GM12878 (cell line): ENCODE data around the gene TCP11. TPM values are rescaled to one million over a fixed set of nuclear protein-coding genes. Genes with fewer than 3 reads are reported as not detected.

Source experiments
- ATAC-seq: fragments of 200-7000 bp; cut with Tn5 transposase; 3 replicates; pipeline ENCODE4 v1.9.1; 2020; ENCODE audit warnings: mild to moderate bottlenecking, moderate library complexity
- BruUV-seq: library from RNA; stranded (reverse); fragments of 400-500 nt; replicated peaks from 2 replicates; lab custom pipeline; 2021; lab: Mats Ljungman, UMichigan
- CTCF ChIA-PET: fragments of 300-600 bp; sonication (Branson Sonifier 250); formaldehyde crosslinking; extraction: SDS; loops from one replicate; lab custom pipeline; 2021; ENCODE audit warnings: inconsistent platforms; lab: Yijun Ruan, JAX
- POLR2A ChIA-PET: fragments of 350-600 bp; formaldehyde crosslinking; extraction: SDS; loops from one replicate; lab custom pipeline; 2021; ENCODE audit warnings: inconsistent platforms; lab: Charles Lee
- RAD21 ChIA-PET: fragments of 300-600 bp; sonication (Branson Sonifier 250); formaldehyde crosslinking; loops from one replicate; lab custom pipeline; 2023; ENCODE audit warnings: antibody characterized with exemption; ENCODE audit not compliant: unreplicated experiment; lab: Charles Lee
- SMC1A ChIA-PET: fragments of 300-600 bp; sonication (Branson Sonifier 250); formaldehyde crosslinking; loops from one replicate; lab custom pipeline; 2023; ENCODE audit not compliant: unreplicated experiment, uncharacterized antibody; lab: Charles Lee
- DNase-seq: peaks from one replicate; pipeline ENCODE4 v3.0.0-alpha.2; 2011; ENCODE audit warnings: low read depth, low spot score
- FAIRE-seq: peaks from 3 replicates; lab custom pipeline; 2011; peaks lifted over from hg19 to GRCh38; lab: Jason Lieb, UNC
- H2AFZ ChIP-seq: 2 replicates; pipeline ENCODE4 v1.6.0; 2011; ENCODE audit warnings: low read depth, low read length, control low read depth; ENCODE audit not compliant: control insufficient read depth
- H3K27ac ChIP-seq: 2 replicates; pipeline ENCODE4 v1.5.1; 2011; ENCODE audit warnings: control low read depth; ENCODE audit not compliant: control insufficient read depth, insufficient read depth
- H3K27me3 ChIP-seq, 2 experiments: replicated peaks in 1 of 2; 2 replicates each; pipeline versions ENCODE4 v1.6.0 to v1.6.1; 2011; ENCODE audit warnings: low read length in 1 of 2; ENCODE audit not compliant: control insufficient read depth in 2 of 2, insufficient read depth in 2 of 2
- H3K36me3 ChIP-seq, 2 experiments: 2 replicates each; pipeline ENCODE4 v1.5.1; 2011; ENCODE audit warnings: low read length in 1 of 2; ENCODE audit not compliant: control insufficient read depth in 2 of 2, insufficient read depth in 2 of 2
- H3K4me1 ChIP-seq: 2 replicates; pipeline ENCODE4 v1.6.1; 2011; ENCODE audit warnings: mild to moderate bottlenecking, low read length, moderate library complexity, mixed read lengths; ENCODE audit not compliant: control insufficient read depth, insufficient read depth
- H3K4me2 ChIP-seq: 2 replicates; pipeline ENCODE4 v1.6.0; 2011; ENCODE audit warnings: control low read depth; ENCODE audit not compliant: control insufficient read depth, insufficient read depth
- H3K4me3 ChIP-seq: fragments of 200-600 bp; sonication (generic); 2 replicates; pipeline ENCODE4 v1.5.1; 2016
- H3K79me2 ChIP-seq: 2 replicates; pipeline ENCODE4 v1.6.0; 2011; ENCODE audit warnings: low read length; ENCODE audit not compliant: control insufficient read depth, insufficient read depth
- H3K9ac ChIP-seq: 2 replicates; pipeline ENCODE4 v1.8.0; 2011; ENCODE audit warnings: low read length, control low read depth, mixed read lengths; ENCODE audit not compliant: control insufficient read depth, insufficient read depth
- H3K9me3 ChIP-seq: replicated peaks from 3 replicates; pipeline ENCODE4 v1.5.1; 2011; ENCODE audit warnings: mild to moderate bottlenecking, low read length; ENCODE audit not compliant: control insufficient read depth, insufficient read depth
- H4K20me1 ChIP-seq: 2 replicates; pipeline ENCODE4 v1.6.0; 2011; ENCODE audit not compliant: control insufficient read depth, insufficient read depth
- E2F8 ChIP-seq: fragments of 450-650 bp; IDR thresholded peaks from 2 replicates; pipeline ENCODE4 v1.6.1; 2018; ENCODE audit warnings: mild to moderate bottlenecking, low read depth, moderate library complexity; ENCODE audit not compliant: partially characterized antibody
- HSF1 ChIP-seq: fragments of 150-350 bp; IDR thresholded peaks from 2 replicates; pipeline ENCODE4 v1.6.1; 2014; ENCODE audit warnings: mild to moderate bottlenecking, low read depth, low read length
- MEF2B ChIP-seq: fragments of 450-650 bp; IDR thresholded peaks from 2 replicates; pipeline ENCODE4 v1.6.1; 2018; ENCODE audit warnings: mild to moderate bottlenecking, moderate library complexity; ENCODE audit not compliant: partially characterized antibody, poor library complexity, severe bottlenecking
- MTA2 ChIP-seq: fragments of 450-650 bp; IDR thresholded peaks from 2 replicates; pipeline ENCODE4 v1.6.1; 2016; ENCODE audit warnings: low read depth, mild to moderate bottlenecking, moderate library complexity
- MYC ChIP-seq: IDR thresholded peaks from 2 replicates; pipeline ENCODE4 v1.6.1; 2011; ENCODE audit warnings: mild to moderate bottlenecking, low read length, moderate library complexity, inconsistent platforms; ENCODE audit not compliant: insufficient read depth, insufficient replicate concordance, insufficient read length, severe bottlenecking
- RELB ChIP-seq: fragments of 450-650 bp; IDR thresholded peaks from 2 replicates; pipeline ENCODE4 v1.6.1; 2017; ENCODE audit warnings: low read depth, mild to moderate bottlenecking, moderate library complexity
- SMAD5 ChIP-seq: IDR thresholded peaks from 2 replicates; pipeline ENCODE4 v1.6.1; 2016; ENCODE audit warnings: antibody characterized with exemption, low read depth
- SMARCA5 ChIP-seq: fragments of 450-650 bp; IDR thresholded peaks from 2 replicates; pipeline ENCODE4 v1.6.1; 2017; ENCODE audit warnings: mild to moderate bottlenecking
- SUPT20H ChIP-seq: IDR thresholded peaks from 2 replicates; pipeline ENCODE4 v1.6.1; 2011; ENCODE audit warnings: low read depth, mild to moderate bottlenecking, low read length, moderate library complexity, borderline replicate concordance; ENCODE audit not compliant: control insufficient read depth
- TCF3 ChIP-seq: IDR thresholded peaks from 2 replicates; pipeline ENCODE4 v1.6.1; 2012; ENCODE audit warnings: low read depth, mild to moderate bottlenecking, low read length, borderline replicate concordance; ENCODE audit not compliant: insufficient read depth
- WGBS: methylation state at CpG from one replicate; pipeline ENCODE4 v1.1.6; 2016; ENCODE audit warnings: low lambda C conversion rate; ENCODE audit not compliant: insufficient replicate concordance, insufficient coverage; ENCODE audit errors: missing lambda C conversion rate; 5-methylcytosine and 5-hydroxymethylcytosine counted together
- in situ Hi-C: fragments of 300-500 bp; cut with MboI; formaldehyde crosslinking; loops from 9 replicates; pipeline ENCODE4 v1.14.3; 2018; ENCODE audit warnings: mixed read lengths
- intact Hi-C: fragments of 100-400 bp; cut with micrococcal nuclease; formaldehyde crosslinking; loops from one replicate; pipeline ENCODE4 v1.14.2; 2022; ENCODE audit not compliant: unreplicated experiment
- polyA plus RNA-seq, 11 experiments: library from polyadenylated mRNA; depleted of rRNA in 4 of 11; unstranded in 6 of 11; stranded (reverse) in 5 of 11; fragments of >200 nt; fragmentation: Nextera tagmentation in 4 of 11; fragmentation: Illumina TruSeq in 1 of 11; extraction: Ambion mirVana in 4 of 11; extraction: Trizol in 1 of 11; gene quantifications; 1 replicate in 1 of 11; 2 replicates in 10 of 11; pipeline versions ENCODE4 v1.2.1 to v1.2.3, GENCODE V29; 2011 to 2016; ENCODE audit warnings: inconsistent platforms in 2 of 11, missing spikeins in 2 of 11, low read depth in 1 of 11
- total RNA-seq, 4 experiments: library from RNA; depleted of rRNA in 3 of 4; stranded (reverse); fragments of >200 nt in 3 of 4; fragmentation: Illumina TruSeq in 1 of 4; extraction: Trizol in 1 of 4; gene quantifications; 2 replicates each; pipeline versions ENCODE4 v1.2.1 to v1.2.3, GENCODE V29; 2013 to 2021

The TCP11 gene
- total and polyA plus RNA-seq, 10 of the 15 experiments (the other 5 are each of a cell fraction or from before 2014, with no cell fraction given) = not detected

GRCh38 chr6:35183281-35183680 lies 42.1 kb upstream of the TCP11 start:
- H3K27me3 ChIP-seq = no peaks in the 10 kb centered on the region
- no peak overlapping the region for H3K9ac ChIP-seq
- H2AFZ ChIP-seq = no peak overlapping the region
- ChIA-PET SMC1A (no interaction called here), RAD21 (no interaction called here), CTCF (interaction anchor here (1.5 kb wide), 2 partner anchors 18 to 37 kb away, joined by 4 to 5 read pairs; no protein-coding TSS in a partner anchor), POLR2A (no interaction called here)
- in situ Hi-C loops (no loop called here), intact Hi-C loops (no loop called here)
- no peak overlapping the region for H3K4me3 ChIP-seq
- H3K36me3 ChIP-seq = no peaks in the 10 kb centered on the region
- H4K20me1 ChIP-seq = no peaks in the 10 kb centered on the region
- ATAC-seq = no peak
- no peaks in the 10 kb centered on the region for H3K79me2 ChIP-seq
- H3K27ac ChIP-seq = no peak overlapping the region
- no peak for DNase-seq
- H3K4me1 ChIP-seq = peaks cover 14% of the 10 kb centered on the region
- no peak overlapping the region for H3K4me2 ChIP-seq
- no peak for TF ChIP-seq SMAD5
- FAIRE-seq = no peak
- no TSS peak for BruUV-seq
- H3K9me3 ChIP-seq = no peaks in the 10 kb centered on the region
- 86% methylated on average over 2 of the region's 2 CpGs for WGBS

GRCh38 chr6:35181933-35182612 lies 40.9 kb upstream of the TCP11 start:
- H4K20me1 ChIP-seq = no peaks in the 10 kb centered on the region
- no peak for DNase-seq
- no peak overlapping the region for H3K9ac ChIP-seq
- no peak overlapping the region for H3K4me3 ChIP-seq
- no peaks in the 10 kb centered on the region for H3K79me2 ChIP-seq
- WGBS = 84% methylated on average over 29 of the region's 55 CpGs
- no peaks in the 10 kb centered on the region for H3K27me3 ChIP-seq
- H2AFZ ChIP-seq = no peak overlapping the region
- in situ Hi-C loops (no loop called here), intact Hi-C loops (no loop called here)
- RAD21 ChIA-PET = no interaction called here
- CTCF ChIA-PET = interaction anchor here (1.2 kb wide), 1 partner anchor 23 kb away, joined by 3 read pairs; no protein-coding TSS in a partner anchor
- FAIRE-seq = no peak
- peaks cover 14% of the 10 kb centered on the region for H3K4me1 ChIP-seq
- H3K27ac ChIP-seq = no peak overlapping the region
- no TSS peak for BruUV-seq
- H3K9me3 ChIP-seq = no peaks in the 10 kb centered on the region
- no peak overlapping the region for H3K4me2 ChIP-seq
- no peaks in the 10 kb centered on the region for H3K36me3 ChIP-seq
- SMC1A ChIA-PET = no interaction called here
- ATAC-seq = no peak
- POLR2A ChIA-PET = no interaction called here
- TF ChIP-seq HSF1 (no peak), MYC (no peak), SMARCA5 (no peak), SUPT20H (no peak), MEF2B (no peak), E2F8 (no peak), RELB (no peak), MTA2 (no peak), TCF3 (no peak)
